IMR-90 (cell line): Measurements from ENCODE around the gene COL24A1. TPM values are rescaled to one million over a fixed set of nuclear protein-coding genes. Genes with fewer than 3 reads are reported as not detected.
"Not testable (repeated sequence)": the region's sequence is repeated elsewhere in the genome, so short reads cannot be mapped to it uniquely, and the experiment has no call there.

Experiments
- ATAC-seq: fragments of 200-7000 bp; cut with Tn5 transposase; 2 replicates; pipeline ENCODE4 v1.9.1; 2020; ENCODE audit warnings: low read depth, mild to moderate bottlenecking, moderate library complexity
- BruUV-seq: library from RNA; stranded (reverse); fragments of 400-500 nt; replicated peaks from 2 replicates; lab custom pipeline; 2021; lab: Mats Ljungman, UMichigan
- CTCF ChIA-PET: fragments of 300-600 bp; formaldehyde crosslinking; extraction: SDS; loops from one replicate; lab custom pipeline; 2021; ENCODE audit warnings: antibody characterized with exemption; lab: Yijun Ruan, JAX
- POLR2A ChIA-PET: fragments of 300-600 bp; sonication (Branson Sonifier 250); formaldehyde crosslinking; loops from one replicate; lab custom pipeline; 2022; ENCODE audit warnings: antibody characterized with exemption; ENCODE audit not compliant: unreplicated experiment; lab: Charles Lee
- DNase-seq: peaks from one replicate; pipeline ENCODE4 v3.0.0; 2013
- H2AFZ ChIP-seq: replicated peaks from 2 replicates; pipeline ENCODE3; 2013; ENCODE audit warnings: low read length, mild to moderate bottlenecking; ENCODE audit not compliant: poor library complexity
- H2AK5ac ChIP-seq: 2 replicates; pipeline ENCODE4 v1.6.1; 2013; ENCODE audit warnings: low read depth, low read length, inconsistent platforms
- H2AK9ac ChIP-seq: replicated peaks from 2 replicates; pipeline ENCODE3; 2013; ENCODE audit warnings: mild to moderate bottlenecking, low read depth, low read length, moderate library complexity; ENCODE audit not compliant: poor library complexity
- H2BK120ac ChIP-seq: 2 replicates; pipeline ENCODE4 v1.6.1; 2013; ENCODE audit warnings: low read depth, low read length, inconsistent platforms
- H2BK15ac ChIP-seq: 3 replicates; pipeline ENCODE4 v1.6.1; 2013; ENCODE audit warnings: low read depth, low read length, inconsistent platforms
- H2BK20ac ChIP-seq: 2 replicates; pipeline ENCODE4 v1.6.1; 2013; ENCODE audit warnings: low read depth, mild to moderate bottlenecking, inconsistent platforms, low read length, moderate library complexity
- H2BK5ac ChIP-seq: 2 replicates; pipeline ENCODE4 v1.6.1; 2013; ENCODE audit warnings: mild to moderate bottlenecking, low read depth, low read length, inconsistent platforms; ENCODE audit not compliant: poor library complexity, severe bottlenecking
- H3K14ac ChIP-seq: replicated peaks from 2 replicates; pipeline ENCODE4 v1.6.1; 2013; ENCODE audit warnings: low read depth, low read length, inconsistent platforms
- H3K18ac ChIP-seq: 2 replicates; pipeline ENCODE4 v1.6.1; 2013; ENCODE audit warnings: low read depth, low read length, control low read depth
- H3K23ac ChIP-seq: 2 replicates; pipeline ENCODE4 v1.6.1; 2013; ENCODE audit warnings: low read depth, low read length, inconsistent platforms
- H3K27ac ChIP-seq: 2 replicates; pipeline ENCODE4 v1.5.1; 2013; ENCODE audit warnings: mild to moderate bottlenecking, control low read depth, low read length; ENCODE audit not compliant: insufficient read depth
- H3K27me3 ChIP-seq: 2 replicates; pipeline ENCODE4 v1.6.1; 2013; ENCODE audit warnings: low read length; ENCODE audit not compliant: control insufficient read depth, insufficient read depth
- H3K36me3 ChIP-seq: 2 replicates; pipeline ENCODE4 v1.6.1; 2013; ENCODE audit warnings: low read length, mixed read lengths; ENCODE audit not compliant: control insufficient read depth, insufficient read depth
- H3K4ac ChIP-seq: 2 replicates; pipeline ENCODE4 v1.6.1; 2013; ENCODE audit warnings: low read depth, low read length, inconsistent platforms
- H3K4me1 ChIP-seq: 2 replicates; pipeline ENCODE4 v1.6.1; 2013; ENCODE audit warnings: low read length, mixed read lengths; ENCODE audit not compliant: control insufficient read depth, insufficient read depth
- H3K4me2 ChIP-seq: 2 replicates; pipeline ENCODE4 v1.6.1; 2013; ENCODE audit warnings: low read depth, mild to moderate bottlenecking, control low read depth, low read length, moderate library complexity
- H3K4me3 ChIP-seq: 2 replicates; pipeline ENCODE4 v1.5.1; 2013; ENCODE audit warnings: low read depth, mild to moderate bottlenecking, control low read depth, low read length, moderate library complexity; ENCODE audit not compliant: insufficient read depth
- H3K56ac ChIP-seq: 2 replicates; pipeline ENCODE4 v1.6.1; 2013; ENCODE audit warnings: low read length, inconsistent platforms; ENCODE audit not compliant: insufficient read depth; ENCODE audit errors: extremely low read depth
- H3K79me1 ChIP-seq, 2 experiments: 2 replicates each; pipeline ENCODE4 v1.6.1; 2013; ENCODE audit warnings: low read length in 2 of 2, inconsistent platforms in 1 of 2, low read depth in 1 of 2
- H3K9ac ChIP-seq: 2 replicates; pipeline ENCODE4 v1.6.1; 2013; ENCODE audit warnings: low read depth, low read length, control low read depth
- H3K9me1 ChIP-seq: 2 replicates; pipeline ENCODE4 v1.6.1; 2013; ENCODE audit warnings: low read length, inconsistent platforms; ENCODE audit not compliant: insufficient read depth
- H3K9me3 ChIP-seq: 2 replicates; pipeline ENCODE4 v1.6.1; 2013; ENCODE audit warnings: low read length; ENCODE audit not compliant: control insufficient read depth, insufficient read depth
- H4K20me1 ChIP-seq: 2 replicates; pipeline ENCODE4 v1.6.1; 2013; ENCODE audit warnings: low read length, inconsistent platforms; ENCODE audit not compliant: insufficient read depth
- H4K5ac ChIP-seq: 2 replicates; pipeline ENCODE4 v1.6.1; 2013; ENCODE audit warnings: mild to moderate bottlenecking, low read depth, low read length, control low read depth
- H4K8ac ChIP-seq, 2 experiments: 2 replicates each; pipeline ENCODE4 v1.6.1; 2013; ENCODE audit warnings: low read depth in 2 of 2, low read length in 2 of 2, control low read depth in 1 of 2, inconsistent platforms in 1 of 2
- H4K91ac ChIP-seq: 2 replicates; pipeline ENCODE4 v1.6.1; 2013; ENCODE audit warnings: low read depth, low read length, inconsistent platforms; ENCODE audit not compliant: insufficient read depth
- WGBS, 2 experiments: methylation state at CpG; one replicate each; pipeline versions ENCODE4 v1.1.5 to v1.1.7; 2013; ENCODE audit warnings: missing lambda C conversion rate in 2 of 2; ENCODE audit not compliant: insufficient read length in 1 of 2; ENCODE audit errors: extremely low coverage in 2 of 2; 5-methylcytosine and 5-hydroxymethylcytosine counted together
- dilution Hi-C: fragments of 300-500 bp; cut with HindIII; formaldehyde crosslinking; loops from one replicate; pipeline ENCODE4 v1.14.3; 2018; ENCODE audit warnings: low sequenced_read_pairs; ENCODE audit not compliant: unreplicated experiment
- in situ Hi-C: fragments of 300-500 bp; cut with MboI; formaldehyde crosslinking; loops from 3 replicates; pipeline ENCODE4 v1.14.3; 2019; ENCODE audit warnings: low sequenced_read_pairs, inconsistent platforms, mixed read lengths
- intact Hi-C: fragments of 100-400 bp; cut with micrococcal nuclease; formaldehyde crosslinking; loops from 2 replicates; pipeline ENCODE4 v1.10.0; 2022
- polyA plus RNA-seq, 3 experiments: library from polyadenylated mRNA; depleted of rRNA; stranded (reverse); fragments of >200 nt; gene quantifications; 2 replicates each; pipeline ENCODE4 v1.2.3, GENCODE V29; 2012; ENCODE audit warnings: low replicate concordance in 1 of 3
- total RNA-seq: library from RNA; depleted of rRNA; stranded (reverse); fragments of >200 nt; gene quantifications from 2 replicates; pipeline ENCODE4 v1.2.3, GENCODE V29; 2012

The COL24A1 gene
- total and polyA plus RNA-seq, 2 of the 4 experiments (the other 2 are of a cell fraction) = 1.4 to 2.2 TPM

- H4K20me1 ChIP-seq, CTCF ChIA-PET, H3K18ac ChIP-seq, H3K36me3 ChIP-seq, H3K9me1 ChIP-seq, H2AFZ ChIP-seq, H3K4me3 ChIP-seq, H4K91ac ChIP-seq, H2AK5ac ChIP-seq, H3K56ac ChIP-seq, in situ Hi-C loops, H3K79me1 ChIP-seq, H3K27me3 ChIP-seq, H2AK9ac ChIP-seq, DNase-seq, BruUV-seq, H3K9me3 ChIP-seq, H3K9ac ChIP-seq, H3K14ac ChIP-seq, ATAC-seq, H2BK5ac ChIP-seq, H2BK15ac ChIP-seq, H3K23ac ChIP-seq, H3K4ac ChIP-seq, H4K5ac ChIP-seq, dilution Hi-C loops, H3K27ac ChIP-seq, intact Hi-C loops, H2BK120ac ChIP-seq, H3K4me2 ChIP-seq, H2BK20ac ChIP-seq, H4K8ac ChIP-seq: not testable (repeated sequence)
- POLR2A ChIA-PET = interaction anchor here (0.5 kb wide), 1 partner anchor 693 kb away, joined by 3 read pairs; no protein-coding TSS in a partner anchor
- WGBS, 2 experiments = no CpG with 5 or more reads among the region's 6 CpGs
- H3K4me1 ChIP-seq = peaks cover 13% of the 10 kb centered on the region
These were observed 84.7 kb downstream of the COL24A1 start for GRCh38 chr1:86071870-86072269.
